HUES6 (cell line): ENCODE results near the gene EIF2S3B.
A peak's percentile ranks its signal among the peaks of the same experiment; 100 is the strongest.
"Not testable (repeated sequence)": the region's sequence is repeated elsewhere in the genome, so short reads cannot be mapped to it uniquely, and the experiment has no call there.

ENCODE experiments used
- H3K27ac ChIP-seq: 2 replicates; pipeline ENCODE4 v1.7.0; 2013; ENCODE audit warnings: low read depth, mild to moderate bottlenecking, low read length, inconsistent platforms
- H3K27me3 ChIP-seq: 2 replicates; pipeline ENCODE4 v1.6.1; 2013; ENCODE audit warnings: low read length; ENCODE audit not compliant: control insufficient read depth, insufficient read depth
- H3K36me3 ChIP-seq: 2 replicates; pipeline ENCODE4 v1.6.1; 2013; ENCODE audit warnings: low read length; ENCODE audit not compliant: control insufficient read depth, insufficient read depth
- H3K4me1 ChIP-seq: 2 replicates; pipeline ENCODE4 v1.6.1; 2013; ENCODE audit warnings: low read length; ENCODE audit not compliant: control insufficient read depth, insufficient read depth
- H3K4me3 ChIP-seq: 2 replicates; pipeline ENCODE4 v1.5.1; 2013; ENCODE audit warnings: low read depth, low read length
- H3K9ac ChIP-seq: one replicate; pipeline ENCODE4 v1.6.1; 2013; ENCODE audit warnings: mild to moderate bottlenecking, low read length
- H3K9me3 ChIP-seq: 2 replicates; pipeline ENCODE4 v1.6.1; 2013; ENCODE audit warnings: low read depth, low read length; ENCODE audit not compliant: control insufficient read depth, insufficient read depth

EIF2S3B gene

DNA sequence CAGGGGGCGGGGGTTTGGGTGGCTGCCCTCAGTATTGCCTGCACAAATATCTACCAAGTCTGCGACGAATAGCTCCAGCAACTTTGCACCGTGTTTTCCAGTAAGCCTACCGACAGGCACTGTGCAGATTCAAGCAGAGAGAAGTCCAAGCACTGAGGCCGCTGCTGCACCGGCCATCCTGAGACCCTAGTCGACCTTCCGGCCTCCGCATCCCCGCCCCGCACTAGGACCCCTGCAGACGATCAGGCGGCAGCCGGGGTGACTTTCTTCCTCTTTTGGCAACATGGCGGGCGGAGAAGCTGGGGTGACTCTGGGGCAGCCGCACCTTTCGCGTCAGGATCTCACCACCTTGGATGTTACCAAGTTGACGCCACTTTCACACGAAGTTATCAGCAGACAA is at the start of gene EIF2S3B:
Gene EIF2S3B (plus strand): TSS at position 271 of the 400 bp plus-strand sequence. CDS start 13 bp downstream, at position 284.
- Histone ChIP-seq H3K4me1 (no peaks in the 10 kb centered on the region), H3K9me3 (no peaks in the 10 kb centered on the region), H3K36me3 (no peaks in the 10 kb centered on the region), H3K4me3 (no peak within 1 kb of the TSS), H3K27ac (no peak within 1 kb of the TSS), H3K27me3 (no peaks in the 10 kb centered on the region), H3K9ac (no peak within 1 kb of the TSS)

DNA sequence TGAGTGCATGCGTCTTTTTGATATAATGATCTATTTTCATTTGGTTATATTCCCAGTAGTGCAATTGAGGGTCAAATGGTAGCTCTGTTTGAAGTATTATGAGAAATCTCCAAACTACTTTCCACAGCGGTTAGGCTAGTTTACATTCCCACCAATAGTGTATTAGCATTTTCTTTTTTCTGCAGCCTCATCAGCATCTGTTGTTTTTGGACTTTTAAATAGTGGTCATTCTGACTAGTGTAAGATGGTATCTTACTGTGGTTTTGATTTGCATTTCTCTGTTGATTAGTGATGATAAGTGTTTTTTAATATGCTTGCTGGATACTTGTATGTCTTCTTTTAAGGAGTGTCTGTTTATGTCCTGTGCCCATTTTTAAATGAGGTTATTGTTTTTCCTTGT is 48.8 kb upstream of the EIF2S3B start:
- no peak overlapping the region for H3K9ac ChIP-seq
- no peaks in the 10 kb centered on the region for H3K27me3 ChIP-seq
- H3K9me3 ChIP-seq: peaks cover 7% of the 10 kb centered on the region; the same call in 1 of the 2 replicates
- no peaks in the 10 kb centered on the region for H3K36me3 ChIP-seq
- H3K4me3 ChIP-seq: no peak overlapping the region
- H3K27ac ChIP-seq: no peak overlapping the region
- peaks cover 10% of the 10 kb centered on the region for H3K4me1 ChIP-seq

DNA sequence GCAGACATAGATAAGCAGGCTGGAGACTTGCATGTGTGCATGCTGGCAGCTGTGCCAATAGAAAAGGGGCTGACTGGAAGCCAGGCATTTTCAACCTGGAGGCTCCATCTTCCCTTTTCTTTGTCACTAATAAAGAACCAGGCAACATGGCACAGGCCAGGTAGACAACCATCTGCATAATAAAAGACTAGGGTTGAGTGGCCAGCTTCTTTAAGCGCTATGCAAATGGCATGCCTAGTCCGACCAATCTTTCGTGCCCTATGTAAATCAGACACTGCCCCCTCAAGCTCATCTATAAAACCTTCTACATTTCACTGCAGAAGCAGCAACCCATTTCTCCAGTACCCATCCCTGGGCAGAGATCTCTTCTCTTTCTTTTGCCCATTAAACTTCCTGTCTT is 47.9 kb upstream of the EIF2S3B start:
- no peaks in the 10 kb centered on the region for H3K27me3 ChIP-seq
- peaks cover 7% of the 10 kb centered on the region; the same call in 1 of the 2 replicates for H3K9me3 ChIP-seq
- no peak overlapping the region for H3K9ac ChIP-seq
- no peak overlapping the region for H3K4me3 ChIP-seq
- H3K27ac ChIP-seq: peak overlapping the region; percentile 73
- no peaks in the 10 kb centered on the region for H3K36me3 ChIP-seq
- peaks cover 10% of the 10 kb centered on the region for H3K4me1 ChIP-seq

DNA sequence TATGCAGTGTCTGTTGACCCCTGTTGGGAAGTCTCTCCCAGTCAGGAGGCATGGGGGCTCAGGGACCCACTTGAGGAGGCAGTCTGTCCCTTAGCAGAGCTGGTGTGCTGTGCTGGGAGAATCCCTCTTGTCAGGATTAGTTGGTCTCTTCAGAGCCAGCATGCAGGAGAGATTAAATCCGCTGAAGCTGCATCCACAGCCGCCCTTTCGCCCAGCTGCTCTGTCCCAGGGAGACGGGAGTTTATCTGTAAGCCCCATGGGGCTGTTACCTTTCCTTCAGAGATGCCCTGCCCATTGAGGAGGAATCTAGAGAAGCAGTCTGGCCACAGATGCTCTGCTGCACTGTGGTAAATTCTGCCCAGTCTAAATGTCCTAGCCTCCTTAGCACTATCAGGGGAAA is 39.4 kb upstream of the EIF2S3B start:
- no peak overlapping the region for H3K9ac ChIP-seq
- no peak overlapping the region for H3K4me3 ChIP-seq
- no peaks in the 10 kb centered on the region; the same call in none of the 2 replicates for H3K9me3 ChIP-seq
- no peaks in the 10 kb centered on the region for H3K36me3 ChIP-seq
- no peaks in the 10 kb centered on the region for H3K27me3 ChIP-seq
- no peaks in the 10 kb centered on the region for H3K4me1 ChIP-seq
- no peak overlapping the region for H3K27ac ChIP-seq

DNA sequence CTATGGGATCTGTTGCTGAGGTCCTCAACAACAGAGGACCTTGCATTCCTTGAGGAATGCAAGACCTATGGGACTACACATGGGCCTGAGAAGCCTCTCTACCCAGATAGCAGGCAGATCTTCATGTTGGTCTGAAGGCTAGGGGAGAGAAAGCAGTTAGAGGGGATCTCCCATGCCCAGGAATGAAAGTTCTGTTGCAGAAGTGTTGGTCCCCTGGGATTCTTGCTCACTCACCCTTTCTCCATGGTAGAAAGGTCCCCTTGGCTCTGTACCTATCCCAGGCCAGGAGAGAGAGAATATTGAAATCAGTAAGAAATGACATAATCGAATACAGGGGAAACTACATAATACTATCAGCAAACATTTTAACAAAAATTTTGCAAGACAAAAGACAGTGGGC is 36.0 kb upstream of the EIF2S3B start:
- H3K27me3 ChIP-seq: no peaks in the 10 kb centered on the region
- H3K36me3 ChIP-seq: no peaks in the 10 kb centered on the region
- no peaks in the 10 kb centered on the region for H3K4me1 ChIP-seq
- H3K4me3 ChIP-seq: no peak overlapping the region
- no peak overlapping the region for H3K27ac ChIP-seq
- no peak overlapping the region for H3K9ac ChIP-seq
- no peaks in the 10 kb centered on the region; the same call in none of the 2 replicates for H3K9me3 ChIP-seq

DNA sequence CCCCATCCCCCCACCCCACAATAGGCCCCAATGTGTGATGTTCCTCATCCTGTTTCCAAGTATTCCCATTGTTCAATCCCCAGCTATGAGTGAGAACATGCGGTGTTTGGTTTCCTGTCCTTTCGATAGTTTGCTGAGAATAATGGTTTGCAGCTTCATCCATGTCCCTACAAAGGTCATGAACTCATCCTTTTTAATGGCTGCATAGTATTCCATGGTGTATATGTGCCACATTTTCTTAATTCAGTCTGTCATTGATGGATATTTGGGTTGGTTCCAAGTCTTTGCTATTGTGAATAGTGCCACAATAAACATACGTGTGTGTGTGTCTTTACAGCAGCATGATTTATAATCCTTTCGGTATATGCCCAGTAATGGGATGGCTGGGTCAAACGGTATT is 32.9 kb upstream of the EIF2S3B start:
- H3K9ac ChIP-seq, H3K9me3 ChIP-seq, H3K4me3 ChIP-seq, H3K36me3 ChIP-seq, H3K27me3 ChIP-seq, H3K4me1 ChIP-seq, H3K27ac ChIP-seq: not testable (repeated sequence)

DNA sequence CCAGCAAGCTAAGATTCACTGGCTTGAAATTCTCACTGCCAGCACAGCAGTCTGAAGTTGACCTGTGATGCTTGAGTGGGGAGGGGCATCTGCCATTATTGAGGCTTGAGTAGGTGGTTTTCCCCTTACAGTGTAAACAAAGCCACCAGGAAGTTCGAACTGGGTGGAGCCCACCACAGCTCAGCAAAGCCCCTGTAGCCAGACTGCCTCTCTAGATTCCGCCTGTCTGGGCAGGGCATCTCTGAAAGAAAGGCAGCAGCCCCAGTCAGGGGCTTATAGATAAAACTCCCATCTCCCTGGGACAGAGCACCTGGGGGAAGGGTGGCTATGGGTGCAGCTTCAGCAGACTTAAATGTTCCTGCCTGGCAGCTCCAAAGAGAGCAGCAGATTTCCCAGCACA is 23.8 kb upstream of the EIF2S3B start:
- H3K4me1 ChIP-seq, H3K27me3 ChIP-seq, H3K9ac ChIP-seq, H3K4me3 ChIP-seq, H3K27ac ChIP-seq, H3K36me3 ChIP-seq: not testable (repeated sequence)
- peaks cover 11% of the 10 kb centered on the region for H3K9me3 ChIP-seq

DNA sequence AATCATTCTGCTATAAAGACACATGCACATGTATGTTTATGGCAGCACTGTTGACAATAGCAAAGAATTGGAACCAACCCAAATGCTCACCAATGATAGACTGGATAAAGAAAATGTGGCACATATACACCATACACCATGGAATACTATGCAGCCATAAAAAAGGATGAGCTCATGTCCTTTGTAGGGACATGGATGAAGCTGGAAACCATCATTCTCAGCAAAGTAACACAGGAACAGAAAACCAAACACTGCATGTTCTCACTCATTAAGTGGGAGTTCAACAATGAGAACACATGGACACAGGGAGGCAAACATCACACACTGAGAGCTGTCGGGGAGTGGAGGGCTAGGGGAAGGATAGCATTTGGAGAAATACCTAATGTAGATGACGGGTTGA is 18.4 kb upstream of the EIF2S3B start:
- H3K4me3 ChIP-seq, H3K9me3 ChIP-seq, H3K27ac ChIP-seq, H3K27me3 ChIP-seq, H3K36me3 ChIP-seq, H3K4me1 ChIP-seq, H3K9ac ChIP-seq: not testable (repeated sequence)

DNA sequence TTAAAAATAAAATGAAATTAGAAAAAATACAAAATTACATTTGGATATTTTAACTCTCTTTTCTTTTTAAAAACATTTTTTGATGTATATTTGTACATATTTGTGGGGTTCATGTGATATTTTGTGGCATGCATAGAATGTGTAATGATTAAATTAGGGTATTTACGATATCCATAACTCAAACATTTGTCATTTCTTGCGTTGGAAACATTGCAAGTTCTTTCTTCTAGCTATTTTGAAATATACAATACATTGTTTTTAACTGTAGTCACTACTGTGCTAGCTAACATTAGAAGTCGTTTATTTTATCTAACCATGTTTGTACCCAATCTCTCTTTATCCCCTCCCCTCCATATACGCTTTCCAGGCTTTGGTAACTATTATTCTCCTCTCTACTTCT is 13.9 kb upstream of the EIF2S3B start:
- Histone ChIP-seq H3K9ac (no peak overlapping the region), H3K27me3 (no peaks in the 10 kb centered on the region), H3K27ac (no peak overlapping the region), H3K9me3 (0 out of 2 replicates have a peak, but pooled peaks cover 3% of the 10 kb centered on the region), H3K36me3 (no peaks in the 10 kb centered on the region), H3K4me3 (no peak overlapping the region), H3K4me1 (no peaks in the 10 kb centered on the region)

DNA sequence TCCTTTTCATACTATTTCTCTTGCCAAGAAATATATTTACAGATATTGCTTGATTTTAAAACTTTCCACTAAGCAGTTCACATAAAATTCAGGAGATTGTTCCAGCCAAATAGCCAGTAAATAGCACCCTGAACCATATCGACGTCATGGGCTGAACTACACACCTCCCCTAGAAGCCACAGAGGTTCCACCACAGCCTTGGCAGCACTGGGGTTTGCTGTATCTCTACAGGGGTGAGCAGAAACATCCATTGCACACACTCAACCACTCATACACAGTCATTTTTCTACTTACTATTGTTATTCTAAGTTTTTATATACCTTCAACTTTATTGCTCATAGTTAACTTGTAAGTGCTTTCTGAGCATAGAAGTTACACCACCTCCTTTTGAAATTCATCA is 8.1 kb upstream of the EIF2S3B start:
- H3K27ac ChIP-seq: no peak overlapping the region
- no peak overlapping the region for H3K9ac ChIP-seq
- H3K36me3 ChIP-seq: no peaks in the 10 kb centered on the region
- no peaks in the 10 kb centered on the region for H3K27me3 ChIP-seq
- H3K4me1 ChIP-seq: no peaks in the 10 kb centered on the region
- H3K9me3 ChIP-seq: no peaks in the 10 kb centered on the region
- no peak overlapping the region for H3K4me3 ChIP-seq

DNA sequence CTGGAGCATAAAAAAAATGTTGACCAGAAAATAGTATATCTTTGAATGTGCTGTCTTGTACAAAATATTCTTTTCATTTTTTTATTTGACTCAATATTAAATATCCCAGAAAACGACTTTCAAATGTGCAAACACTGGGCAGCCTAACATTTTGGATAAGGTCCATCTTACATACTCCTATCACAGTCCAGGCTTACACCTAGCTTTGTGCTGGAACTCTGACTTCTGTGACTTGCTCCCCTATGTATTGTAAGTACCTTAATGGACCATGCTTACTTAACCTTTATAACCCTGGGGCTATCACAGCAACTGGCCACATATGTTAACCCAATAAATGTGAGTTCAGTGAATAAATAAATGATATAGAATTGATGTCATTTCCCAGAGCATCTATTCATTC is 7.6 kb upstream of the EIF2S3B start:
- no peaks in the 10 kb centered on the region for H3K36me3 ChIP-seq
- no peaks in the 10 kb centered on the region for H3K4me1 ChIP-seq
- no peak overlapping the region for H3K27ac ChIP-seq
- H3K9me3 ChIP-seq: no peaks in the 10 kb centered on the region
- no peaks in the 10 kb centered on the region for H3K27me3 ChIP-seq
- H3K9ac ChIP-seq: no peak overlapping the region
- H3K4me3 ChIP-seq: no peak overlapping the region

DNA sequence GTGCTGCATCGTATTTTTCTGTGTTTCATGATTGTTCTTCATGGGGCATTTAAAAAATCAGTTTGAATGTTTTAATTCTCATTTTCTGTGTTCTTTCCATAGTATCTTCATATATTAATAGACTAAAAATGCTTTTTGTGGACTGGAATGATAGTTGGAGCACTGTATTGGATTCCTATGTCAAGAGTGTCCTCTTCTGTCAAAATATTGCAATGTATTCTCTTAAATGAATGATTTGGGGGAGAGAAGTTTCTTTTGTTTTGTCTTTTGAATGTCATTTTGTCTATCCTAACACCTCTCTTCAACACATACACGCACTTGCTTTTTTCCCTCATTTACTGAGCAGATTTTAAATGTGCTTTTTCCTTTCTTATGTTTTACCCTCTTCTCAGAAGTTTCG is 4.7 kb upstream of the EIF2S3B start:
- no peaks in the 10 kb centered on the region for H3K9me3 ChIP-seq
- H3K27me3 ChIP-seq: no peaks in the 10 kb centered on the region
- H3K4me3 ChIP-seq: no peak overlapping the region
- no peak overlapping the region for H3K9ac ChIP-seq
- H3K36me3 ChIP-seq: no peaks in the 10 kb centered on the region
- no peaks in the 10 kb centered on the region for H3K4me1 ChIP-seq
- H3K27ac ChIP-seq: no peak overlapping the region
